Kidney capillary endothelial cell (primary cell): ENCODE measurements around the gene TMEM154.

ENCODE experiments used
- DNase-seq: peaks from one replicate; pipeline ENCODE4 v3.0.0-alpha.2; 2018; ENCODE audit warnings: low spot score

TMEM154 gene

GRCh38 chr4:152591396-152591795, 88.4 kb downstream of the TMEM154 start:
- no peak for DNase-seq

- no peak for DNase-seq
Observed at GRCh38 chr4:152590179-152591031, 89.4 kb downstream of the TMEM154 start.

- no peak for DNase-seq
Observed at GRCh38 chr4:152588869-152589268, 90.9 kb downstream of the TMEM154 start.

GRCh38 chr4:152587127-152587526, 92.7 kb downstream of the TMEM154 start:
- no peak for DNase-seq

GRCh38 chr4:152586668-152587067, 93.1 kb downstream of the TMEM154 start:
- no peak for DNase-seq

- no peak for DNase-seq
Observed at GRCh38 chr4:152585023-152585441, 94.8 kb downstream of the TMEM154 start.

- no peak for DNase-seq
Observed at GRCh38 chr4:152581536-152582160, 98.1 kb downstream of the TMEM154 start.

GRCh38 chr4:152579916-152580315, 99.9 kb downstream of the TMEM154 start:
- DNase-seq, result no peak

GRCh38 chr4:152579107-152579764, 100.6 kb downstream of the TMEM154 start:
- DNase-seq, result no peak

GRCh38 chr4:152578670-152579069, 101.1 kb downstream of the TMEM154 start:
- DNase-seq, result no peak

GRCh38 chr4:152577708-152578396, 101.9 kb downstream of the TMEM154 start:
- no peak for DNase-seq

GRCh38 chr4:152575533-152575932, 104.3 kb downstream of the TMEM154 start:
- no peak for DNase-seq

GRCh38 chr4:152573861-152574260, 105.9 kb downstream of the TMEM154 start:
- no peak for DNase-seq

GRCh38 chr4:152572417-152573086, 107.2 kb downstream of the TMEM154 start:
- no peak for DNase-seq

- DNase-seq, result no peak
Observed at GRCh38 chr4:152571770-152572169, 108.0 kb downstream of the TMEM154 start.

- no peak for DNase-seq
Observed at GRCh38 chr4:152571296-152571695, 108.5 kb downstream of the TMEM154 start.
